GM23248 (cell line): ENCODE results near the gene TMEM156. TPM values are rescaled to one million over a fixed set of nuclear protein-coding genes. Genes with fewer than 3 reads are reported as not detected.
"Not testable (repeated sequence)": the region's sequence is repeated elsewhere in the genome, so short reads cannot be mapped to it uniquely, and the experiment has no call there.

ENCODE experiments used
- DNase-seq: peaks from one replicate; pipeline ENCODE4 v3.0.0-alpha.2; 2015
- H2AFZ ChIP-seq: fragments of 200-600 bp; sonication (generic); 2 replicates; pipeline ENCODE4 v1.6.1; 2016; ENCODE audit warnings: antibody characterized with exemption
- H3F3A ChIP-seq: fragments of 200-600 bp; sonication (generic); 2 replicates; pipeline ENCODE4 v1.6.1; 2016; ENCODE audit warnings: mild to moderate bottlenecking, antibody characterized with exemption, mixed run types; ENCODE audit not compliant: insufficient read depth
- H3K27ac ChIP-seq: fragments of 200-600 bp; sonication (generic); 2 replicates; pipeline ENCODE4 v1.5.1; 2016; ENCODE audit warnings: mild to moderate bottlenecking
- H3K27me3 ChIP-seq: fragments of 200-600 bp; sonication (generic); replicated peaks from 2 replicates; pipeline ENCODE4 v1.6.1; 2016; ENCODE audit warnings: mild to moderate bottlenecking; ENCODE audit not compliant: insufficient read depth
- H3K36me3 ChIP-seq: fragments of 200-600 bp; sonication (generic); 2 replicates; pipeline ENCODE4 v1.6.1; 2016; ENCODE audit warnings: low read depth, mild to moderate bottlenecking
- H3K4me1 ChIP-seq: fragments of 200-600 bp; sonication (generic); 2 replicates; pipeline ENCODE4 v1.6.1; 2016; ENCODE audit warnings: mild to moderate bottlenecking; ENCODE audit not compliant: insufficient read depth
- H3K4me2 ChIP-seq: fragments of 200-600 bp; sonication (generic); one replicate; pipeline ENCODE4 v1.6.1; 2016; ENCODE audit warnings: mild to moderate bottlenecking; ENCODE audit not compliant: unreplicated experiment
- H3K4me3 ChIP-seq: fragments of 200-600 bp; sonication (generic); 2 replicates; pipeline ENCODE4 v1.5.1; 2016; ENCODE audit warnings: mild to moderate bottlenecking
- H3K79me2 ChIP-seq: fragments of 200-600 bp; sonication (generic); 2 replicates; pipeline ENCODE4 v1.6.1; 2016; ENCODE audit warnings: mild to moderate bottlenecking; ENCODE audit not compliant: insufficient read depth
- H3K9ac ChIP-seq: fragments of 200-600 bp; sonication (generic); 2 replicates; pipeline ENCODE4 v1.6.1; 2016; ENCODE audit warnings: mild to moderate bottlenecking
- H3K9me2 ChIP-seq: fragments of 200-600 bp; sonication (generic); 2 replicates; pipeline ENCODE4 v1.6.1; 2016; ENCODE audit warnings: mixed run types, mild to moderate bottlenecking, moderate library complexity; ENCODE audit not compliant: insufficient read depth
- H3K9me3 ChIP-seq: fragments of 200-600 bp; sonication (generic); one replicate; pipeline ENCODE4 v1.6.1; 2017; ENCODE audit warnings: low read depth
- H4K20me1 ChIP-seq: fragments of 200-600 bp; sonication (generic); 2 replicates; pipeline ENCODE4 v1.6.0; 2016; ENCODE audit not compliant: insufficient read depth
- EZH2 ChIP-seq: fragments of 200-600 bp; sonication (generic); IDR thresholded peaks from 2 replicates; pipeline ENCODE4 v1.6.1; 2018; ENCODE audit warnings: antibody characterized with exemption, mild to moderate bottlenecking; ENCODE audit not compliant: insufficient read depth, poor library complexity, severe bottlenecking
- EZH2phosphoT487 ChIP-seq: fragments of 200-600 bp; sonication (generic); IDR thresholded peaks from 2 replicates; pipeline ENCODE4 v1.6.1; 2018; ENCODE audit warnings: antibody characterized with exemption, moderate library complexity, mild to moderate bottlenecking, low read depth; ENCODE audit not compliant: insufficient read depth
- WGBS, 2 experiments: methylation state at CpG; one replicate each; pipeline ENCODE4 v1.1.6; 2015 to 2017; ENCODE audit warnings: low lambda C conversion rate in 2 of 2, low coverage in 1 of 2; ENCODE audit errors: missing lambda C conversion rate in 2 of 2; 5-methylcytosine and 5-hydroxymethylcytosine counted together
- in situ Hi-C: fragments of 300-500 bp; cut with MboI; formaldehyde crosslinking; loops from 2 replicates; pipeline ENCODE4 v1.15.0; 2020
- polyA plus RNA-seq: library from polyadenylated mRNA; unstranded; fragments of >200 nt; fragmentation: Nextera tagmentation; extraction: Ambion mirVana; gene quantifications from 2 replicates; pipeline ENCODE4 v1.2.1, GENCODE V29; 2016
- total RNA-seq: library from RNA; depleted of rRNA; stranded (reverse); fragments of >200 nt; shearing (Covaris generic); gene quantifications from 2 replicates; pipeline ENCODE4 v1.2.3, GENCODE V29; 2014

Gene TMEM156
- total and polyA plus RNA-seq, 2 experiments from 2014 or later: 0.30 TPM; not detected in 1

GRCh38 chr4:38990241-38990640, 42.0 kb downstream of the TMEM156 start:
- no peak for DNase-seq
- no peaks in the 10 kb centered on the region for H3F3A ChIP-seq
- WGBS, 2 experiments: 95 to 98% methylated on average over 5 of the region's 5 CpGs
- H3K9me2 ChIP-seq: no peaks in the 10 kb centered on the region
- no peaks in the 10 kb centered on the region for H3K9me3 ChIP-seq
- H3K4me1 ChIP-seq: no peaks in the 10 kb centered on the region; the same call in 1 of the 2 replicates
- H3K36me3 ChIP-seq: no peaks in the 10 kb centered on the region
- H4K20me1 ChIP-seq: no peaks in the 10 kb centered on the region
- no peak overlapping the region for H3K4me3 ChIP-seq
- H2AFZ ChIP-seq: no peak overlapping the region
- in situ Hi-C loops: no loop called here
- H3K4me2 ChIP-seq: no peak overlapping the region
- H3K9ac ChIP-seq: no peak overlapping the region
- no peaks in the 10 kb centered on the region for H3K27me3 ChIP-seq
- no peaks in the 10 kb centered on the region for H3K79me2 ChIP-seq
- no peak overlapping the region for H3K27ac ChIP-seq
- TF ChIP-seq EZH2phosphoT487 (no peak), EZH2 (no peak)

- no peaks in the 10 kb centered on the region for H3K27me3 ChIP-seq
- no peak overlapping the region for H3K4me2 ChIP-seq
- no peaks in the 10 kb centered on the region for H3F3A ChIP-seq
- no peaks in the 10 kb centered on the region for H3K9me2 ChIP-seq
- H3K4me3 ChIP-seq: no peak overlapping the region
- H3K9me3 ChIP-seq: no peaks in the 10 kb centered on the region
- no peak overlapping the region for H2AFZ ChIP-seq
- H3K36me3 ChIP-seq: no peaks in the 10 kb centered on the region
- no peaks in the 10 kb centered on the region for H4K20me1 ChIP-seq
- no peak overlapping the region for H3K27ac ChIP-seq
- no peaks in the 10 kb centered on the region for H3K79me2 ChIP-seq
- peaks cover 4% of the 10 kb centered on the region for H3K4me1 ChIP-seq
- peak; percentile 83 for DNase-seq
- TF ChIP-seq EZH2 (no peak), EZH2phosphoT487 (no peak)
- in situ Hi-C loops: no loop called here
- whole genome bisulfite sequencing, 2 experiments: 77 to 84% methylated on average over 6 of the region's 6 CpGs
- no peak overlapping the region for H3K9ac ChIP-seq
Observed at GRCh38 chr4:38989487-38989886, 42.7 kb downstream of the TMEM156 start.

GRCh38 chr4:38988353-38988752, 43.9 kb downstream of the TMEM156 start:
- H3K4me2 ChIP-seq, in situ Hi-C loops, H2AFZ ChIP-seq, H3K27me3 ChIP-seq, DNase-seq, H4K20me1 ChIP-seq, H3K36me3 ChIP-seq, H3F3A ChIP-seq, H3K4me3 ChIP-seq, H3K9ac ChIP-seq, H3K79me2 ChIP-seq, H3K9me2 ChIP-seq, H3K9me3 ChIP-seq, H3K27ac ChIP-seq: not testable (repeated sequence)
- WGBS, 2 experiments: 55 to 68% methylated on average over 4 to 8 of the region's 9 CpGs
- H3K4me1 ChIP-seq: peaks cover 15% of the 10 kb centered on the region

GRCh38 chr4:38987491-38987890, 44.7 kb downstream of the TMEM156 start:
- Histone ChIP-seq H2AFZ (no peak overlapping the region), H3K27me3 (no peaks in the 10 kb centered on the region), H3K4me3 (no peak overlapping the region), H3F3A (peaks cover 12% of the 10 kb centered on the region), H3K36me3 (no peaks in the 10 kb centered on the region), H3K9me2 (no peaks in the 10 kb centered on the region), H3K79me2 (no peaks in the 10 kb centered on the region), H3K4me1 (peaks cover 20% of the 10 kb centered on the region), H3K4me2 (no peak overlapping the region), H3K9ac (no peak overlapping the region), H3K27ac (no peak overlapping the region), H3K9me3 (no peaks in the 10 kb centered on the region), H4K20me1 (no peaks in the 10 kb centered on the region)
- in situ Hi-C loops: no loop called here
- TF ChIP-seq EZH2phosphoT487 (no peak), EZH2 (no peak)
- DNase-seq: no peak

GRCh38 chr4:38985410-38986100, 46.7 kb downstream of the TMEM156 start:
- Histone ChIP-seq H3K27ac (no peak overlapping the region), H3K4me2 (no peak overlapping the region), H3K4me3 (no peak overlapping the region), H3K36me3 (no peaks in the 10 kb centered on the region), H4K20me1 (no peaks in the 10 kb centered on the region), H3K27me3 (no peaks in the 10 kb centered on the region), H3F3A (peaks cover 31% of the 10 kb centered on the region), H3K9ac (no peak overlapping the region), H3K4me1 (peaks cover 40% of the 10 kb centered on the region), H3K9me3 (no peaks in the 10 kb centered on the region), H2AFZ (no peak overlapping the region), H3K79me2 (no peaks in the 10 kb centered on the region), H3K9me2 (no peaks in the 10 kb centered on the region)
- no peak for DNase-seq
- in situ Hi-C loops: no loop called here
- TF ChIP-seq EZH2phosphoT487: no peak
- TF ChIP-seq EZH2: no peak
- WGBS, 2 experiments: 91 to 93% methylated on average over 10 of the region's 10 CpGs
